Urinary bladder (tissue), 4 donors: ENCODE data around the gene MEST. TPM values are rescaled to one million over a fixed set of nuclear protein-coding genes. Genes with fewer than 3 reads are reported as not detected.
"Not testable (repeated sequence)": the region's sequence is repeated elsewhere in the genome, so short reads cannot be mapped to it uniquely, and the experiment has no call there.

Experiments used
- DNase-seq: peaks from one replicate; pipeline ENCODE4 v3.0.0-alpha.2; 2015; ENCODE audit errors: extremely low spot score
- H3K27ac ChIP-seq: one replicate; pipeline ENCODE4 v1.5.1; 2013; ENCODE audit warnings: low read depth, mild to moderate bottlenecking, moderate library complexity
- H3K36me3 ChIP-seq: one replicate; pipeline ENCODE4 v1.6.1; 2013; ENCODE audit warnings: mild to moderate bottlenecking, moderate library complexity; ENCODE audit not compliant: insufficient read depth
- H3K4me1 ChIP-seq: one replicate; pipeline ENCODE4 v1.6.1; 2013; ENCODE audit warnings: mild to moderate bottlenecking, moderate library complexity; ENCODE audit not compliant: insufficient read depth
- H3K4me3 ChIP-seq: one replicate; pipeline ENCODE4 v1.5.1; 2013; ENCODE audit warnings: low read depth, low read length
- WGBS: extraction: QIAGEN DNeasy Blood & Tissue Kit; methylation state at CpG from one replicate; pipeline ENCODE4 v1.1.7; 2013; 5-methylcytosine and 5-hydroxymethylcytosine counted together
- polyA plus RNA-seq: library from polyadenylated mRNA; stranded (reverse); fragments of 200-250 nt; gene quantifications from one replicate; pipeline ENCODE4 v1.2.3, GENCODE V29; 2013
- total RNA-seq: library from RNA; depleted of rRNA; stranded (reverse); fragments of >200 nt; gene quantifications from one replicate; pipeline ENCODE4 v1.2.3, GENCODE V29; 2014
- donor health status: healthy with polysubstance abuse.
- donor health status: healthy.

Gene MEST
- total and polyA plus RNA-seq, 2 donors = 6.7 to 259 TPM

DNA sequence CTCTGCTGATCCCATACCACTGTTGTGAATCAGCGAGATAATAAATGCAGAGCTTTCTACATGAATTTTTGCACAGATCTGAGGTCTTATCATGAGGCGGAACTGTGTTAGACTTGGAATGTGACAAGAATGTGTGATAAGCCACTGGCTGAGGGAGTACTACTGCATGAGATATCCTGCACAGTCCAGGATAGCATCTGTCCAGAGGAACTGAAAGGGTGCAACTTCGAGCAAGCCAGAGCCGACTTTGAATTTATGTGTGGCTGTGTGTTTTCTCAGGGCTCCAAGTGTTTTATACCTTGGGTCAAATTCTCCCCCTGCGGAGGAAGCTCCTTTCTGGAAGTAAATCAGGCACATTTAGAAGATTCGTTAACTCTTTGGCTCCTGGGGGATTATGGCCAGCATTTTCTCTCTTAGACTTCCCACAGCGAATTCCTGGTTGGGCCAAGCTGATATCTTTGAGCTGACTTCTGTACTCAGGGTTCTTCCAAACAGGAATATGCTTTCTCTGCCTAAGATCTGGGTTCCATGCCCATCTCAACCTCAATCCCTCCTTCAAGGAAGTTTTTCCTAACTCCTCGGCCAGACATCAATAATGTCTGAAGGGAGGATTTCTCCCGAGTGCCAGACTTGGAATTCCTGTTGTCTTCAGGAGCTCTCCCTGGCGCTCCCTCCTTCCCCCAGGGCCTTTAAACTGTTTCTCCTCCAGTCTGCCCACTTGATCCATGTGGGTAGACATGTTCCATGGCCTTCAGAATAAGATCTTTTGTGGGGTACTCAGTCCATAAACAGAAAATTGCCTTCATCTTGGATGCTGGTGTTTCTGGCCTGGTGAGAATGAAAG is 2.5 kb upstream of the MEST start:
- 35% methylated on average over 10 of the region's 10 CpGs for WGBS
- Histone ChIP-seq H3K27ac (no peak overlapping the region), H3K36me3 (no peaks in the 10 kb centered on the region), H3K4me3 (no peak overlapping the region), H3K4me1 (no peaks in the 10 kb centered on the region)
- no peak for DNase-seq

GRCh38 chr7:130490311-130490791 is 1.5 kb upstream of the MEST start:
- no peak for DNase-seq
- WGBS = 74% methylated on average over 21 of the region's 21 CpGs
- H3K4me1 ChIP-seq = no peaks in the 10 kb centered on the region
- H3K4me3 ChIP-seq = no peak overlapping the region
- no peaks in the 10 kb centered on the region for H3K36me3 ChIP-seq
- no peak overlapping the region for H3K27ac ChIP-seq

DNA sequence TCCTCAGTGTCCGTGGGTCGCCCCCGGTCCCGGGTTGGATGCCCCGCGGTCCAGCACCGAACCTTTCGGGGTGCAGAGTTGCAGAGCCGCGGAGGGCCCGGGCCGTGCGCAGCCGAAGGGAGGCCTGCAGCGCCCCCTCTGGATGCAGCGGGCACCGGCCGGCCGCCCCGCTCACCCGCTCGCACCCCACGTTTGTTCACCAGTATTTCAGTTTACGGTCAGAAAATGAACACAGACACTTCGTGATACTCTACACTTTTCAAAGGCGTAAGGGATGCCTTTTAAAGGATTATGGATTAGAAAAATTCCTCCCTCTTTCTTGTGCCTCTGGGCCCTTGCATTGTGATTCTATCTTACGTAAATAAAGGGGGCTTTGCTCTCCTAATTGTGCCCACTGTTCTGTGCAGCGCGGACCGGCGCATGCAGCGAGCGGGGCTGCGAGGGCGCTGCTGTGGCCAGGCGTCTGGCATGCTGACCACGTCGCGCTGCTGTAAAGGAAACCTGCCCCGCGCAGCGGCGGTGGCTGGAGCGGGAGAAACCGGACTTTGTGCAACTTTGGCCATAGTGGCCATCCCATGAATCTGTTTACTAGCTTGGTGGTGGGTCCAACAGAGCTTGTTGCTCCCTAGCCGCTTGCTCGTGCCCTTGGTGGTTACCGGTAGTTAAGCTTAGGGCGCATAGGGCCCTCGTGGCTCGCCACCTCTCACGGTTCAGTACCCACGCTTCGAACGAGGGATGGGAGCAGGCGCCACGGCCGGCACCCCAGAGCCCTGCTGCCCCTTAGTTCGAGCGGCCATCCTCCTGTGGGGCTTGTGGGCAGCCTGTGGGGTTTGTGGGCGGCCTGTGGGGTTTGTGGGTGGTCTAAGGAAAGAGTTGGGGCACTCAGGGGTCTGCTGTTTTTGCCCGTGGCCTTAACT is 739 bp upstream of the MEST start:
- H3K27ac ChIP-seq = no peak overlapping the region
- 53% methylated on average over 62 of the region's 62 CpGs for WGBS
- DNase-seq = no peak
- no peaks in the 10 kb centered on the region for H3K4me1 ChIP-seq
- peak overlapping the region; percentile 30 for H3K4me3 ChIP-seq
- no peaks in the 10 kb centered on the region for H3K36me3 ChIP-seq

DNA sequence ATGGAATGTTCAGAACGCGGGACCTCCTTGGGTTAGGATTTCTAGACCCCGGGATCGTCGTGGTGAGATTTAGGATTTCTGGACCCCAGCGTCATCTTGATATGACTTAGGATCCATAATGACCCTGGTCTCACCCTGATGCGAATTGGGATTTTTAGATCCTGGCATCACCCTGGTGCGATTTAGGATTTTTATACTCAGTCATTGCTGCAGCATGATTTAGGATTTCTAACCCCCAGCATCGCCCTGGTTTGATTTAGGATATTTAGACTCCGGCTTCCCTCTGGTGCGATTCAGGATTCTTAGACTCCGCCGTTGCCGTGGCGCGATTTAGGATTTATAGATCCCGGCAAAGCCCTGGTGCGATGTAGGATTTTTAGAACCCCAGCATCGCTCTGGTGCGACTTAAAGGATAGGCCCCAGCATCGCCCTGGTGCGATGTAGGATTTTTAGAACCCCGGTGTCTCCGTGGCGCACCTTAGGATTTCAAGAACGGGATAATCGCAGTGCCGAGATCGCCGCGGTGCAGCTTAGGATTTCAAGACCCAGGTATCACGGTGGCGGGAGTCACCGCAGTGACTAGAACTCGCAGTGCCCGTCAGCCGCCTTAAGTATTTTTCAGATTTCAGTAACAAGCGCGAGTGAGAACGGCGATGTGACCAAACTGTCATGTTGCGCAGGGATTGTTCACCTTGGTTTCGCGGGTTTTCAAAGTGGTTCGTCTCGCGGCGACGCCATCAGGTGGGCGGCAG is 814 bp downstream of the MEST start:
- Histone ChIP-seq H3K4me1 (no peaks in the 10 kb centered on the region), H3K4me3 (peak overlapping the region; percentile 30), H3K27ac (no peak overlapping the region), H3K36me3 (no peaks in the 10 kb centered on the region)
- DNase-seq = no peak
- WGBS = 47% methylated on average over 50 of the region's 50 CpGs

DNA sequence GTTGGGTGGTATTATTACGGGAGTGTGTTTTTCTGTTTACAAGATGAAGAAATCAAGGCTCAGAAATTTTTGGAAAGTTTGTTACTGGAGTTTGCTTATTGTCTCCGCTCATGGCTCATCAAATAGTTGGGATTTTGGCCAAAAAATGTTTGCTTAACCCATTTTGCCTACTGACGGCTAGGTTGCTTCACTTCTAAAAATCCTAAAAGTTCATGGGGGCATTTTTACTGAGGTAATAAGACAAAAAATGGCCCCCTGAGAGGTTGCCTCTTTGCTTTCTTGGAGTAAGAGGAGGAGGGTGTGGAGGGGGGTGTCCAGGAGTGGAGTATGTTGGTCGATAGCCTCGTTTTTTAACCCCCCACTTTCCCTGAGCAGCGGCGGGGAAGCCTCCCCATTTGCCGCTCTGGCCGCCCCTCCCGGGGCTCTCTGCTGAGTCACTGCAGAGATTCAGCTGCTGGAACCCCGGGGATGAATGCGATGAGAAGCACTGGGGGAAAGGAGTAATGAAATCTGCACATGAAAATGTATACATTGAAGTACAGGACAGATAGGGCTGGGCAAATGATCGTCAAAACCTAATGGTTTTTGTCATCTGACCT is 1.5 kb downstream of the MEST start:
- WGBS = 41% methylated on average over 13 of the region's 13 CpGs
- Histone ChIP-seq H3K4me1 (no peaks in the 10 kb centered on the region), H3K27ac (no peak overlapping the region), H3K36me3 (no peaks in the 10 kb centered on the region), H3K4me3 (peak overlapping the region; percentile 2)
- DNase-seq = no peak

DNA sequence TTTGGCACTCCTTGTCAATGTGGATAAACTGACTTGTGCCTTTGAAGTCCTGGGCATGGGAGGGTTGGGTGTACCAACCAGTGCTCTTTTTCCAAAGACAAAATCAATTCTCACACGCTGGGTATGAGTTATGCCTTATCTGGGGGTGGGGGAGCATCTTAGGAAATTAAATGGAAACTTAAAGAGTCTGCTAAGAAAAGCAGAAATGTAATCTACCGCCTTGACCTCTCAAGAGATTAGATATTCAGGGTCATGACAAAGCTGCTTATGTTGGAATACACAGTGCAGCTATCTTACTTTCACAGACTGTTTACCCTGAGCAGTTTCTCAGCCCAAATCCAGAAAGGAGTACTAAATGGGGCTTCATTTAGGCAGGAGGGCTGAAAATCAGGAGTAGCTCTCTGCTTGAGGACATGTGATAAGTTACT is 2.6 kb downstream of the MEST start:
- 23% methylated on average over 2 of the region's 2 CpGs for WGBS

DNA sequence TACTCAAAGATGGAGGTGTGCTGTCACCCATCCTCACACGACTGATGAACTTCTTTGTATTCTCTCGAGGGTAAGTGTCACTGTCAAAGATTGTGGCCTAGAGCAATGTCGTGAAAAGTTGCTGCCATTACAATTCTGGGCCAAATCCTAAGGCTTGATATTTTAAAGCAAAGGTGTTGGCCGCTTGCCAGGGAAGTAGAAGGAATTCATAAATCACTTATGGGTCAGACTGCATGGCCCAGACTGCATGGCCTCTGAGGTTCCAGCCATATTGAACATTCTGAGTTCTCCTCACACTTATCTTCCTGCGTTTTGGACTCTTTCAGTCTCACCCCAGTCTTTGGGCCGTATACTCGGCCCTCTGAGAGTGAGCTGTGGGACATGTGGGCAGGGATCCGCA is 8.6 kb downstream of the MEST start:
- Histone ChIP-seq H3K27ac (no peak overlapping the region), H3K4me3 (no peak overlapping the region), H3K36me3 (no peaks in the 10 kb centered on the region), H3K4me1 (no peaks in the 10 kb centered on the region)
- WGBS = 73% methylated on average over 8 of the region's 8 CpGs
- no peak for DNase-seq

More for the DNA sequence above, 2.6 kb downstream of the MEST start:
- no peak overlapping the region for H3K27ac ChIP-seq
- no peak overlapping the region for H3K4me3 ChIP-seq
- H3K36me3 ChIP-seq = no peaks in the 10 kb centered on the region
- DNase-seq = no peak
- no peaks in the 10 kb centered on the region for H3K4me1 ChIP-seq

DNA sequence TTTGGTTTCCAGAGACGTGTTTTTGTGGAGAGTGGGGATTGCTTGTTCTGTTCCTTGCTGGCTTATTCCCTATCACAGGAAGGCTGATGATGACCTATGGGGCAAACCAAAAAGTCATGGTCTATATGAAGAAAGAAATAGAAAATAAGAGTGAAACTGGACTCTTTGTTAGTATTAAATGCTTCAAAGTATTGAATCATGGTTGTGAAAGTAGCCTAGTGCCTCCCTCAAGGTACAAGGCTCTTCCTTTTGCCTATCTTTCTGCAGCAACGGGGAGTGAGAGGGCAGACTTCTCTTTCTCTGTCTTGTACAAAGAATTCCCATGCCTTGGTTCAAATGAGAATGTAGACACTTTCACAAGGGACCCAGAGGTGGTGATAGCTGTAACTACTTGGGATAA is 9.0 kb downstream of the MEST start:
- WGBS = 75% methylated on average over 2 of the region's 2 CpGs
- Histone ChIP-seq H3K36me3 (no peaks in the 10 kb centered on the region), H3K27ac (no peak overlapping the region), H3K4me1 (no peaks in the 10 kb centered on the region), H3K4me3 (no peak overlapping the region)
- no peak for DNase-seq

GRCh38 chr7:130505753-130506152 is 13.9 kb downstream of the MEST start:
- no peak overlapping the region for H3K27ac ChIP-seq
- DNase-seq = no peak
- H3K36me3 ChIP-seq = peaks cover 2% of the 10 kb centered on the region
- H3K4me1 ChIP-seq = no peaks in the 10 kb centered on the region
- H3K4me3 ChIP-seq = no peak overlapping the region

- Histone ChIP-seq H3K4me3 (no peak overlapping the region), H3K36me3 (peaks cover 2% of the 10 kb centered on the region), H3K4me1 (no peaks in the 10 kb centered on the region), H3K27ac (no peak overlapping the region)
- WGBS = 95% methylated on average over 3 of the region's 3 CpGs
- DNase-seq = no peak
Observed at GRCh38 chr7:130506358-130506757, 14.5 kb downstream of the MEST start.

DNA sequence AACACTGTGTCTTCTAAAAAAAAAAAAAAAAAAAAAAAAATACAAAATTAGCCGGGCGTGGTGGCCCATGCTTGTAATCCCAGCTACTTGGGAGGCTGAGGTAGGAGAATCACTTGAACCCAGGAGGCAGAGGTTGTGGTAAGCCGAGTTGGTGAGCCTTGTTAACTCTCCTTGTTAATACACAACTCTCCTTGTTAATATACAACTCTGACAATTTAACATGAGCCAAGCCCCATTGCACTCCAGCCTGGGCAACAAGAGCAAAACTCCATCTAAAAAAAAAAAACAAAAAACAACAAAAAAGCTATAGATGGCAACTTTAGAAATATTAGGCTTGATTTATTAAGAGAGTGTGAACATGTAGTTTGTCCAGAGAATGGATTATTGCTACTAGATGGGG is 20.2 kb downstream of the MEST start:
- not testable (repeated sequence) for H3K36me3 ChIP-seq, H3K4me1 ChIP-seq, DNase-seq, H3K4me3 ChIP-seq, H3K27ac ChIP-seq
- WGBS = 96% methylated on average over 3 of the region's 3 CpGs

GRCh38 chr7:130513447-130513846 is 21.6 kb downstream of the MEST start:
- H3K4me1 ChIP-seq = no peaks in the 10 kb centered on the region
- 94% methylated on average over 1 of the region's 1 CpG for WGBS

More at GRCh38 chr7:130513447-130513846, 21.6 kb downstream of the MEST start:
- DNase-seq = no peak
- no peak overlapping the region for H3K4me3 ChIP-seq
- no peak overlapping the region for H3K27ac ChIP-seq
- peaks cover 3% of the 10 kb centered on the region for H3K36me3 ChIP-seq
